Loucy (cell line): ENCODE results near the gene MAP3K5.

Source experiments
- EZH2phosphoT487 ChIP-seq: fragments of 200-600 bp; IDR thresholded peaks from 2 replicates; pipeline ENCODE4 v1.6.1; 2018; ENCODE audit warnings: antibody characterized with exemption, mild to moderate bottlenecking, moderate library complexity, borderline replicate concordance
- TF ChIP-seq, protein P1 (sequence below): fragments of 200-600 bp; sonication (generic); conservative IDR thresholded peaks from 2 replicates; pipeline ENCODE4 v1.5.1; 2014; ENCODE audit warnings: mild to moderate bottlenecking, antibody characterized with exemption, low read length

DNA sequence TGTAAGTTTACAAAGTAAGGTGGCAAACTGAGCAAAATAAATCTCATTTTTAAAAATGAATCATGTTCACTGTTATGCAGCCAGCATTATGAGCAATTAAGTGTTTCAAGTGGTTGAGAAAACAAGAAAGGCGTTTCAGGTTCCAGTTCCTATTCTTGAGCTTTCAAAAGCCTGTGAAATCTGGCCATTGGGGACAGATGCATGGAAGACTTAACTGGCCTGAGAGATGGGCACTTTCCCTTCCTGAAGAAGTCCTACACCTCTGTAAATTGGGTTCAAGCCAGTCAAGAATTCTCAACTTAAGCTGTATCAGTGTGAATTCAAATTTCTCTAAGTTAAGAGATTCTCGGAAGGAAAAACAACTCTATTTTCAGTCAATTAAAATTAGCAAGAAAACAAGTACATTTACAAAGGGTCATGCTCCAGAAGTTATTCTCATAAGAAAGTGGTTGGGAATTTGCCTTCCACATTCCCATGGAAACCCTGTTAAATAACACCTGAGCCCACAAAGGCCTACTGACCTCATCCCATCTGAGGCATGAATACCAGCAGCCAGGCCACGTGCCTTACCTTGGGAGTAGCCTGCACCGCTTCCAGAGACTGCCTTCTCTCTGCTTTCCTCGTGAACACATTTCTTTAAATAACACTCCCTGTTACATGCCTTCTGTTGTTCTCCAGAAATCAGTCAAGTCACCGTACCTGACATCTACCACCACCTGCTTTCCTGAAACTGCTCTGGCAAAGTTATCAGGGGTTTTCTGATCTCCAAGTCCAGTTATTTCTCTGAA, 19.4 kb downstream of the MAP3K5 start:
- TF ChIP-seq, protein P1, sequence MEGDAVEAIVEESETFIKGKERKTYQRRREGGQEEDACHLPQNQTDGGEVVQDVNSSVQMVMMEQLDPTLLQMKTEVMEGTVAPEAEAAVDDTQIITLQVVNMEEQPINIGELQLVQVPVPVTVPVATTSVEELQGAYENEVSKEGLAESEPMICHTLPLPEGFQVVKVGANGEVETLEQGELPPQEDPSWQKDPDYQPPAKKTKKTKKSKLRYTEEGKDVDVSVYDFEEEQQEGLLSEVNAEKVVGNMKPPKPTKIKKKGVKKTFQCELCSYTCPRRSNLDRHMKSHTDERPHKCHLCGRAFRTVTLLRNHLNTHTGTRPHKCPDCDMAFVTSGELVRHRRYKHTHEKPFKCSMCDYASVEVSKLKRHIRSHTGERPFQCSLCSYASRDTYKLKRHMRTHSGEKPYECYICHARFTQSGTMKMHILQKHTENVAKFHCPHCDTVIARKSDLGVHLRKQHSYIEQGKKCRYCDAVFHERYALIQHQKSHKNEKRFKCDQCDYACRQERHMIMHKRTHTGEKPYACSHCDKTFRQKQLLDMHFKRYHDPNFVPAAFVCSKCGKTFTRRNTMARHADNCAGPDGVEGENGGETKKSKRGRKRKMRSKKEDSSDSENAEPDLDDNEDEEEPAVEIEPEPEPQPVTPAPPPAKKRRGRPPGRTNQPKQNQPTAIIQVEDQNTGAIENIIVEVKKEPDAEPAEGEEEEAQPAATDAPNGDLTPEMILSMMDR: no peak
- TF ChIP-seq EZH2phosphoT487: no peak
